Measurements from ENCODE around the gene PCSK6.

The PCSK6 gene

GRCh38 chr15:101498717-101499480, 9.4 kb upstream of the PCSK6 start:
- DNase-seq: no peak

DNA sequence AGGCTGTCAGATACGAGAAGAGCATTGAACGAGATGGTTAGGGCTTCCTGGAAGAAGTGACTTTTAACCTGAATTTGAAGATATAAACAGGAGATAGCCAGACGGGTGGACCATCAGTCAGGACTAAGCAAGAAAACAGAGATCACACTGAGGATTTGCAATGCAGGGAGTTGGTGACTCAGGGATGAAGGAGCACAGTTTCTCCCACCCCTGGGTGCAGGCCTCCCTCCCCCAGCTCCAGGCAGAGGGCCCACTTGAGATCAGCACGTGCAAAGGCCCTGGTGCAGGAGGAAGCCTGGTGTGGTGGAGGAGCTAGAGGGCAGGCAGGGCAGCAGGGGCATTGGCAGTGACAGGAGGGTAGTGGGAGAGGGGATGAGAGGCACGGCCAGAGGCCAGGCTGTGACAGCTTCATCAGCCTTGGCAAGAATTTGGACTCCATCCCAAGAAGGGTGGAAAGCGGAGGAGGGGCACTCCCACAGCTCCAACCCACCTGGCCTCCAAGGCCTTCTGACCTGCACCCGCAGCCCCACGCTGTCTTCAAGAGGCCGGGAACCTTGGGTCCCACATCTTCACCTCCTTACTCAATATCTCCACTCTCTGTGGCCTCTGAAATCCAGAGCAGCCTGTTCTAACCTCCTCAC, 8.7 kb upstream of the PCSK6 start:
- no peak for DNase-seq

DNA sequence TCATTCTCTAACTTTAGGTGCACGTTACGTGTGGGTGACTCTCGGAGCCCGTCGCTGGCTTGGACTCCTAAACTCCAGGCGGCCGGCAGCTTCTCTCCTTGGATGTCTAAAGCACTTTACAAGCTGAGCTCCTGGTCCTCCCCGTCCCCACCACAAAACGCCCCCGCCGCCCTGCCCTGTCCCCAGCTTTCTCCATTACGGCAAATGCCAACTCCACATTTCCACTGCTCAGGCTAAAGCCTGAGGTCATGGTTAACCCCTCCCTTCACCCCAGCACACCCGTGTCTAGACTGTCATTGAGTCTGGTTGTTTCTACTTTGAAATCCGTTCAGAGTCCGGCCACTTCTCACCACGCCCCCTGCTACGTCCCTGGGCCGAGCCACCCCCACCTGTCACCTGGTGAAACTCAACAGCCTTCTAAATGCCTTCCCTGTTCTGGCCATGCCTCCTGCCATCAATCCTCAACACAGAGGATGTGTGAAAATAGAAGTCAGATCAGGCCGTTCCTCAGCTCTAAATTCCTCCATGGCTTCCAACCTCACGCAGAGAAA, 8.1 kb upstream of the PCSK6 start:
- DNase-seq: no peak

GRCh38 chr15:101497017-101497416, 7.5 kb upstream of the PCSK6 start:
- no peak for DNase-seq

DNA sequence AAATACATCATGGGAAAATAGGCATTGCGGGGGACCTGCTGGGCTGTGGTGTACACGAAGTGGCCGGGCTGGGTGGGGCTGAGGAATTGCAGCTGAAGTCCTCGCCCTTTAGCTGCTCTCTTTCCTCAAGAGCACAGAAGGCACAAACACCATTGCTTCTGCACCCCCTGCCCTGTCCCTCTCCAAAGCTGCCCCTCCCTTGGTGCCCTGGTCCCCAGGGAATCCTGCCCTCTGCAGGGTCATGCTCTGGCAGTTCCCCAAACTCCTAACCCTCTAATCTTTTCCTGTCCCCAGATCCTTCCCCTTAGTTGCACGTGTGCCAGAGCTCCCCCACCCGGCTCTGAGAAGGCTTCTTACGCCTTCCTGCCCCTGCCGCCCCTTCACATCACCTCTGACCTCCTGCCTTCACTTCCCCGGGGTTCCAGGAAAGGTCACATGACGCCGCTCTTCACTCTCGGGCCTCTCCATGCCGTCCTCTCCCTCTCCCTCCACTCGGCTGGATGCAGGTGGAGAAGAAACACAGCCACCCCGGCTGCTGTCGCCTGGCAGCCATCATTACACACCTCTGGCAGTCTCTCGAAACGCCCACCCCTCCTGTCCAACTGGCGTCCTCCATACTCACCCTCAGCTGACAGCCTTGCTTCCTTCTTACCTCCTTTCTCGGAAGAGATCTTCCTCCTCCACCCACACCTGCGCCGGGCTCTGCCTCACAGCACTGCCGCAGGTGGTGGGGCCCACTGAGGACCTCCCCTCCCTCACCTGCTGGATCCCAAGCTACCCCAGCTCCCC, 6.9 kb upstream of the PCSK6 start:
- no peak for DNase-seq

- DNase-seq: no peak
Measured at GRCh38 chr15:101495334-101496197, 6.1 kb upstream of the PCSK6 start.

GRCh38 chr15:101494251-101494796, 4.8 kb upstream of the PCSK6 start:
- DNase-seq: no peak

GRCh38 chr15:101492766-101493692, 3.5 kb upstream of the PCSK6 start:
- no peak for DNase-seq

- no peak for DNase-seq
Measured at GRCh38 chr15:101491734-101492640, 2.5 kb upstream of the PCSK6 start.

DNA sequence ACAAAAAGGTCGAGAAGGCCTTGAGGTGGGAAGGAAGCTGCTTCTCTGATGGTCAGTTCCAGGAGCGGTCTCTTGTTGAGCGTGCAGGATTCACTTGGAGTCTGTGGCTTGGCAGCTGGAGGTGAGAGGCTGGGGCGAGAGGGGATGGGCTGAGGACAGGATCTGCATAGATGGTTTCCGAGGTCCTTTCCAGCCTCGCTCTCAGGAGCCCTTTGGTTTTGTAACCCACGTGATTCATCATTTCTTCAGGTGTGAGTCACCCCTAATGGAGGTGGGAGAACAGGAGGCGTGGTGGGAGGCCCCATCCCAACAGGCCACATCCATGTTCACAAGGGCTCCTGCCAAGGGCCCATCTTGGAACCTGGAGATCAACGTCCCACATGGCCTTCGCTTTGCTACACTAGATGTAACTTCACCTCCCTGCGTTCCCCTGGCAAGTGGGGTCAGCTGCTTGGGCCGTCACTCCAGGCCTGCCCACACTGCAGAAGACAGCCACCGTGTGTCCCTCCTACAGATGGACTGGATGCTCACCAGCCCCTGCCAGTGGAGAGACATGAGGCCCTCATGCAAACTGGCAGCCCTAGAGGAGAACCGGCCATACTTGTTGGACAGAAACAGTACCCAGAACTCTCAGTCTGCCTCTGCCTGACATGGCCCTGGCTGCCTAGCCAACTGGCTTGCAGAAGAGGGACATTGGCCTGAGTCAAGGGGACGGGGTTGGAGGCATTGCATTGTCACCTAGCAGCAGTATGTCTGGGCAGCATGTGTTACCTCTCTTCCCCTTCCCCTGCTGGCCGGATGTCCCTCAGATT, 1.6 kb upstream of the PCSK6 start:
- no peak for DNase-seq

GRCh38 chr15:101490408-101490891, 943 bp upstream of the PCSK6 start:
- no peak for DNase-seq

- DNase-seq: peak; percentile 72
Measured at GRCh38 chr15:101489237-101489598, 289 bp downstream of the PCSK6 start.

- DNase-seq: no peak
Measured at GRCh38 chr15:101488300-101489164, 975 bp downstream of the PCSK6 start.

DNA sequence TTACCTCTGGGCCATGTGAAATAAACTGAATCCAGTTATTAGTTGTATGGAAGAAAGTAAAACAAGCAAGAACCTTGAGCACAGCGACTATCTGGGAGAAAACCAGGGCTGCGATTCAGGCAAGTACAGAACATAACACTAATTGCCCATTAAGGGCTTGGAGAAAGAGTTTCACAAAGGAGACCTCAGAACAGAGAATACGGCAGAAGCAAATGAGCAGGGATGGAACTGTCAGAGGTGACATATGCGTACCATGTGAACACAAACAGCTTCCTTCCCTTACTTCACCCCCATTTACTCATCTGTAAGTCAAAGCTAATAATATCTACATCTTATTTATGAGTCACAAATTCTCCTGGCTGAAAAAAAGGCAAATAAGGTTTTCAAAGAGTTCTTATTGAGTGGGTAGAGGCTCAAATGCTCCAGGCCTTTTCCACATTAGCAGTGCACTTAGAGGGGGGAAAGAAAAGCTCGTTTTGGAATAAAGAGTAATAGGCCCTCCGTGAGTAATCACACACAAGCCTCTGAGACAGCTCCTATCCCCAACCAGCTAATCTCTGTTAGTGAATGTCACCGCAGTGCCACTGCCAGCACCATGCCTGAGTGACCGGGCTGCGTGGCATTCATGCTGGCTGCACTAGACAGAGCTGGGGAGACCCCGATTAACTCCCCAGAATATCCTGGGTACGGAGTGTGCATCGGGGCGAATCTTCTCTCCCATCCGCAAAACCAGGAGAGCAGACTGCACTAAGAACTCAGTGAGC, 2.6 kb downstream of the PCSK6 start:
- no peak for DNase-seq

GRCh38 chr15:101483462-101483861, 6.0 kb downstream of the PCSK6 start:
- DNase-seq: no peak

- no peak for DNase-seq
Measured at GRCh38 chr15:101482526-101483371, 6.8 kb downstream of the PCSK6 start.

Data from hematopoietic multipotent progenitor cell treated with erythropoietin and hydrocortisone succinate and interleukin-3 and kit ligand, for 4 days (in vitro differentiated cells).